Gastrocnemius medialis (tissue), 4 donors: Measurements from ENCODE around the gene RASL11B.

Experiments
- CTCF ChIP-seq, 5 experiments: fragments of 450-650 bp in 3 of 5; fragments of 200-600 bp in 2 of 5; sonication (generic) in 2 of 5; IDR thresholded peaks in 4 of 5; conservative IDR thresholded peaks in 1 of 5; 1 replicate in 4 of 5; 2 replicates in 1 of 5; pipeline ENCODE4 v1.5.1; 2016 to 2019; ENCODE audit warnings: antibody characterized with exemption in 5 of 5, mild to moderate bottlenecking in 3 of 5, moderate library complexity in 3 of 5
- POLR2A ChIP-seq, 2 donors: fragments of 450-650 bp; IDR thresholded peaks; one replicate each; pipeline ENCODE4 v1.6.1; 2017; ENCODE audit warnings: antibody characterized with exemption in 2 of 2, mild to moderate bottlenecking in 2 of 2, moderate library complexity in 2 of 2

DNA sequence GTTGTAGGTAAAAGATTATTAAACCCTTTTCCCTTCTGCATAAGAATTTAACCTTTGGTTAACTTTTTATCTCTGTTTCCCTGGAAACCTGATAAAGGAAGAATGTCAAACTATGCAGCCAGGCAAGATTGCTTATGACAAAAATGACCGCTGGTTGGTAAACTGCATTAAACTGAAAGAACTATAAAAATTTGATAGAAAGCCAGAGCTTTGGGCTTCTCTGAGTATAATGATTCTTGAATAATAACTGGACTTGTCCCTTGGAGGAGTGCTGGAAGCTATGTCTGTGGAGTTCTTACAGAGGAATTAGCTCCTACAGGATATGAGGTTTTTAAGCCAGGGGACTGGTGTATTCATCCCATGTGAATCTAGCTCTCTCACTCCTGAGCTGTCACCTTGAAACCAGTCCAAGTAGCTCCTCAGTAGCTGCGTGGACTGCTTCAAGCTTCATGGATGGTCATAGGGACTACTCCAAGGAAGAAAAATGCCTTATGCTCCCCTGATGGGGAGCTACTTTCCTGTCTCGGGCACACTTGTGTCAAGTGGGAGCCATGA, 52.0 kb downstream of the RASL11B start:
- TF ChIP-seq CTCF (IDR thresholded peaks at IDR 0.05 in 4 of 5, conservative IDR thresholded peaks at IDR 0.05 in 1 of 5) (no peak), POLR2A (IDR thresholded peaks at IDR 0.05) (no peak)
